ENCODE measurements around the gene NDUFB8.

DNA sequence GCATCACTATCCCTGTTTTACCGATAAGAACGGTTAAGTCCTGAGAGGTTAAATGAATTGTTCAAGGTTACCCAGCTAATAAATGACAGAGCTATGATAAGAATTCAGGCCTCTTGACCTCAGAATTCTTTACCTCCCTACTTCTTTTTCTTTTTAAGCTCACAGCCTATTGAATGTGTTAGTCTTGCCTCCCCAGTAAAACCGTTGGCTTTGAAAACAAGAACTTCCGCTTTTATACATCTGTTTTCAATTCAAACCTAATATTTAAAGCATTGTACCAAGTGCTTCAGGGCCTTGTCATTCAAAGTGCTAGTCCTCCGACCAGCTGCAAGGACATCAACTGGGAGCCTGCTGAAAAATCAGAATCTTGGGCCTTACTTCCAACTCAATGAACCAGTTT is 25.6 kb downstream of the NDUFB8 start:
- TF ChIP-seq, protein P1, sequence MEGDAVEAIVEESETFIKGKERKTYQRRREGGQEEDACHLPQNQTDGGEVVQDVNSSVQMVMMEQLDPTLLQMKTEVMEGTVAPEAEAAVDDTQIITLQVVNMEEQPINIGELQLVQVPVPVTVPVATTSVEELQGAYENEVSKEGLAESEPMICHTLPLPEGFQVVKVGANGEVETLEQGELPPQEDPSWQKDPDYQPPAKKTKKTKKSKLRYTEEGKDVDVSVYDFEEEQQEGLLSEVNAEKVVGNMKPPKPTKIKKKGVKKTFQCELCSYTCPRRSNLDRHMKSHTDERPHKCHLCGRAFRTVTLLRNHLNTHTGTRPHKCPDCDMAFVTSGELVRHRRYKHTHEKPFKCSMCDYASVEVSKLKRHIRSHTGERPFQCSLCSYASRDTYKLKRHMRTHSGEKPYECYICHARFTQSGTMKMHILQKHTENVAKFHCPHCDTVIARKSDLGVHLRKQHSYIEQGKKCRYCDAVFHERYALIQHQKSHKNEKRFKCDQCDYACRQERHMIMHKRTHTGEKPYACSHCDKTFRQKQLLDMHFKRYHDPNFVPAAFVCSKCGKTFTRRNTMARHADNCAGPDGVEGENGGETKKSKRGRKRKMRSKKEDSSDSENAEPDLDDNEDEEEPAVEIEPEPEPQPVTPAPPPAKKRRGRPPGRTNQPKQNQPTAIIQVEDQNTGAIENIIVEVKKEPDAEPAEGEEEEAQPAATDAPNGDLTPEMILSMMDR (IDR thresholded peaks at IDR 0.05; ENCODE audit: low read depth, low read length), result no peak
- TF ChIP-seq POLR2A (IDR thresholded peaks at IDR 0.05; ENCODE audit: extremely low read depth, insufficient read length) (no peak), MAX (IDR thresholded peaks at IDR 0.05; ENCODE audit: low read depth, low read length) (no peak)
